NK-92 (cell line): ENCODE results near the gene ROR1.

Experiments used
- DNase-seq: peaks from one replicate; lab custom pipeline; 2025; ENCODE audit not compliant: unreplicated experiment; lab: John Stamatoyannopoulos, UW

The ROR1 gene

DNA sequence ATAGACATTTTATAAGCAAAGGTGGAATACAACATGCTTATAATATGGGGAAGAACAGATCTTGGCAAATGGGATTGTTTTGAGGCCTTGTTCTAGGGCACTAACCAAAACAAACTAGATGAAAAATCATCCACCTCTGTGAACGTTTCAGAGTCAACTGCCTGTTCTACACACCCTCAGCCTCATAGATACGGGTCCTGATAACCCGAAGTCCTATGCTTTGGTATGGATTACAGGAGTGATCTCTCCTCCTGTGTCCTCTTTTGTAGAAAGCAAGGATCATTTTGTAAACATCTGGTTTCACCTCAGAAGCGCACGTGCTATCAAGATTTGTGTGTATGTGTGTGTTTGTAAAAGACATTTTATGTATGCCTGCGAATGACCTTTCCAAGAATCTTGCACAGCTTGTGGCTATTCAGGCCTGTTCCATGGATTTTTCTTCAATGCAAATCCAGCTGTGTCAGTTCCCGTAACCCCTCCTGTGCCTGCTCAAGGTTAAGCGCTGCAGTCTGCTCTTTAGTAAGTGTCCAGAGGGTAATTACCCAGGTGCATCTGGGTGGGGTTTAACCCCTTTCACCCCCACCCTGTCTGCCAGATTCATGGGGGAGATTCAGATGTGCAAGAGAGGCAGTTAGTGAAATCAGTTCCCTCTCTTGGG is 132.4 kb downstream of the ROR1 start:
- no peak for DNase-seq

GRCh38 chr1:63907051-63907450 is 133.2 kb downstream of the ROR1 start:
- no peak for DNase-seq

DNA sequence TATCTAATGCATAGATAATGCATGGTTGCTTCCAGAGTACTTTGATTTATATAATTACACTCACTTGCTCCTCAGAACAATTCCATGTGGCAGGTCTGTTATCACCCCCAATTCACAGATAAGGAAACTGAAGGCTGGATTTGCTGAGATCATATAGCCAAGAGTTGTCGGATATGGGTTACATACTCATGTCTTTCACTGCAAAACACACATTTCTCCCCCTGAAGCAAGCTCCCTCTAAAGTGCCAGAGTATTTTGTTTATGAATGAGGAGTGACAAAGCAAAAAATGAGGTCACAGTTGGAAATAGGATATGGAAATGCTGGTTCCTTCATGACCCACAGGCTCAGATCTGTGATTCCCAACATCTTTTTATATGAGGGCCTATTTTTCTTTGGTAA is 134.2 kb downstream of the ROR1 start:
- DNase-seq = no peak

GRCh38 chr1:63909526-63909925 is 135.7 kb downstream of the ROR1 start:
- DNase-seq = no peak

DNA sequence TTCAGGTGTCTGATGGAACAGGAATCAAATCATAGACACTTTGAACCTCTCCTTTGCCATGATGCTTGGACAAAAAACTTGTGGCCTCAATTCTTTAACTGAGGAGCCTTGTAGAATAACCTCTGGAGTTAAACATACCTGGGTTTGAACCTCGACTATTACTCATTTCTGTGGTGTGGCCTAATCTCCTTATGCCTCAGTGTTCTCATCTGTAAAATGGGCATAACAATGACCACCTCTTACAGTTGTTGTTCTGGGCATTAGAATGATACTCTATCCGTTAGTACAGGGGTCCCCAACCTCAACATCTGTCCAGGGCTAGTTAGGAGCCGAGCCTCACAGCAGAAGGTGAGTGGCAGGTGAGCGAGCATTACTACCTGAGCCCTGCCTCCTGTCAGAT is 137.2 kb downstream of the ROR1 start:
- DNase-seq = no peak

DNA sequence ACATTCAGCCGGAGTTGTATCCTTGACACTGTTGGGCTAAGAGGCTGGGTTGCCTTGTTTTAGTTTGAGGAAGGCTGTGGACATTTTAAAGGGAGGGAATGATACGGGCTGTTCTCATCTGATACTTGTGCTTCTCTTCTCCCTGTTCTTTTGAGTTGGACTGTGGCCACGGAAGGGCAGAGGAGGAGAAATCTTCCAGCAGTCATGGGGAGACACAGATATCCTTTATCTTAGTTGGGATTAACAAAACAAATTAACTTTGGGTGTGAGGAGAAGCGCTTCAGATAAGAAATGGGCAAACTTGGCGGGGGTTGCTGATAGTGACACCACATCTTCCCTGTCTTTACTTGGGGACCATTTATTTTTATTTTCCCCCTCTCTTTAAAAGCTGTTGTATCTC is 138.8 kb downstream of the ROR1 start:
- no peak for DNase-seq

DNA sequence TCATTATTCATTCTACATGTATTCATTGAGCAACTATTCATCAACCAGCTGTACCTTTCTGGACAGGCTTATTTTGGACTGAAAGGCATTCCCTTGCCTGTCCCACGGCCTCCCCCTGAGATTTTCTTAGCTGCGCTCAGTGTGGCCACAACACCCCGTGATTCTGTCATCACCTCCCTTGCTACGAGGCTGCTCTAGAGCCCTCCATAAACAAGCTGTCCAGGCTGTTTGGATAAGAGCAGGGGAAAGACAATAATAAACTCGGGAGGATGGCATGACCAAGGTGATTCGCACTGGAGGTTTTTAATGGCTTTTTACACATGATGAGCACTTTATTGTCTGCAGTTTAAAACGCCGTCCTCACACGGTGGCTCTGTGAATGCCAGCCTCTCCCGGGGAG is 139.7 kb downstream of the ROR1 start:
- DNase-seq = no peak

GRCh38 chr1:63914241-63914640 is 140.4 kb downstream of the ROR1 start:
- DNase-seq = no peak

DNA sequence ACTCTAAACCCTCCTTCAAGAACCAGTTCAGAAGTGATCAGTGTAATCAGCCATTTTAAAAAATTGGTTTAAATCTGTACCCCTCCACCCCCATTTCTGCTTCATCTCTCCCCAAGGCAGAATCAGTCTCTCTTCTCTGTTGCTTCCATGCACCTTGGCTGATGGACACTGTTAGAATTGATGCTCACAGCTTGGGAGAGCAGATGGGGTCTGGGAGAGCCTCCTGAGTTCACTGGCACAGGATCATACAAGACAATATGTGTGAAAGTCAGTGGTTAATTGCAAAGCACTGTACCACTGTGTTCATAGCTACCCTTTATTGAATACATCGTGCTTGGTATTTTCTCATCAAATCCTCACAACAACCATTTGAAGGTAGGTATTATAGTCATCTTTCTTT is 140.9 kb downstream of the ROR1 start:
- no peak for DNase-seq

DNA sequence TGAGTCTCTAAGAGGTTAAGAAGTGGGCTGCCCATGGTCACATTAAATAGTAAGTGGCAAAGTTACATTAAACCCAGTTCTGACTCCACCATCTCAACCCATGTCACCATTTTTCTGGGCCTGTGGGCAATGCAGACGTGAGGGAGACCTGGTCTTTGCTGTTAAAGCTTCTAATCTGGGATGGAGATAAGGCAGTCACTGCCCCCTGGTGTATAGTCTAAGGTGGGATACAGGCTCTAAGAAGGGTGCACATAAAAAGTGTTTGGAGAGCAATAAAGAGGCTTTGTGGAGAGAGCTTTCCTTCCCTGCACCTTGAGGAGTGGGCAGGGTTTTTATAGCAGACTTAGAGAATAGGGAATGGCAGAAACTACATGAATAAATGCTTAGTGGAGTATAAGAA is 141.3 kb downstream of the ROR1 start:
- DNase-seq = no peak

GRCh38 chr1:63916485-63917360 is 142.9 kb downstream of the ROR1 start:
- no peak for DNase-seq

GRCh38 chr1:63917571-63918417 is 144.0 kb downstream of the ROR1 start:
- no peak for DNase-seq

GRCh38 chr1:63918418-63918945 is 144.7 kb downstream of the ROR1 start:
- no peak for DNase-seq

GRCh38 chr1:63920154-63921117 is 146.6 kb downstream of the ROR1 start:
- DNase-seq = no peak

DNA sequence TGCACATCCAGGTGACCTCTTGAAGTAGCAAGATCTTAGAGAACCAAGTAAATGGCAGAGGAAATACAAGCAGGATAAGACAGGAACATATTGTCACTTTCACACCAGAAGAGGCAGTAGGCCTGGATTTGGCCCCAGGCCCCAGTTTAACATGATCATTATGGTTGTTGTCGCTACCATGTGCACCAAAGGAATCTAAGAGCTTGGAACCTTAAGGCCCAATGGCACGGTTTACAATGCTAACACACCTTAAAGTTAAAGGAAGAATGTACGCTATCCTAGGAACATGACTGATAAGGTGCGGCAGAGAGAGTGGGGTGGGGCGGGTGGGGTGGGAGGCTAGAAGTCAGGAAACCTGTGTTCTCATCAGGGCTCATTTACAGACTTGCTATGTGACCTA is 147.5 kb downstream of the ROR1 start:
- no peak for DNase-seq

DNA sequence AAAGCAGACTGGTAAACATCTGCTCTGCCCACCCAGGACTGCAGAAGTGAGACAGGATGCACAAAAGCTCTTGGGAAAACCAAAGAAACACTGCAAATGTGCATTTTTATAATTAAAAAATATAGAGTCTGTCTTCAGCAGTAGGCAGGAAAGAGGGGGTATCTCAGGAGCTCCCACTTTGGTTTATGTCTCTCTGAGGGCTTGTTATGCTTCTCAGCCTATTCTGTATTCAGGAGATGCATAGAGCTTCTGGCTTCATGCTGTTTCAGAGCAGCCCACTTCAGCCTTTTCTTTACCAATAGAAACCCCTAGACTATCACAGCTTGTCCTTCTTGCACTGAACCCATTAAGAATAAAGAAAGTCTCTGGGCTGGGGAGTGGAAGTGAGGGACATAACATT is 148.0 kb downstream of the ROR1 start:
- DNase-seq = no peak

GRCh38 chr1:63922848-63923247 is 149.0 kb downstream of the ROR1 start:
- no peak for DNase-seq

DNA sequence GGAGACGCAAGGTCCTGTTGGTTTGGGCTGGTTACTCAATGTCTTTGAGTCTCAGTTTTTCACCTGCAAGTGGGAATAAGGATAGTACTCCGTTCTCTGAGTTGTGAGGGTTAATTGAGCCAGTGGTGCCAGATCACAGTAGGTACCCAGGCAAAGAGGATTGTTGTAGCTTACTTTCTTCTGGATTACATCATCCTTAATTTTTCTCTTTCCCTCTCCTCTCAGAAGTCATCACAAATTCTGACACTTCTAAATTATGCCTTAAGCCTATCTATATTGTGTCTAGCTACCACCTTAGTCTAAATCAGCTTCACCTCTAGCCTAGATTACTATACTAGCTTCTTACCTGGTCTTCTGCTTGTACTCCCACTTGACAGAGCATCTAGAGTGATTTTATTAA is 149.5 kb downstream of the ROR1 start:
- DNase-seq = no peak

DNA sequence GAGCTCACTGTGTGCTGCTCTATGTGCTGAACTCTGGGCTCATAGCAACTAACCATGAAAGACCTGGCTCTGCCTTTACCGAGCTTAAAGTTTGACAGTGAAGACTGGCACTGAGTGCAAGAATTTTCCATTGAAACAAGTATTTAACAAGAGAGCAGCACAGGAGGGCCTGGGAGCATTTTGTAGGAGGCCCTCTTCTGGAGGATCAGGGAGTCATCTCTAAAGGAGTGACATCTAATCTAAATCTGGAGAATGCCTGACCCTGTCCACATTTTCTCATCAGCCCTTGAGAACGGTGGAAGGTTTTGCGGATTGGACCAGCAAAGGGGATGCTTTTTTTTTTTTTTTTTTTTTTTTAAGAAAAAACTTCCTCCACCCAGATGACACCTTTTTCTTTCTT is 150.8 kb downstream of the ROR1 start:
- no peak for DNase-seq
